Right cardiac atrium (tissue), 5 donors: ENCODE results near the gene GLRX3. TPM values are rescaled to one million over a fixed set of nuclear protein-coding genes. Genes with fewer than 3 reads are reported as not detected.

Experiments
- ATAC-seq, 2 donors: fragments of 200-7000 bp; cut with Tn5 transposase; one replicate each; pipeline versions ENCODE4 v1.8.0 to v1.9.1; 2020; ENCODE audit warnings: moderate library complexity in 2 of 2, mild to moderate bottlenecking in 1 of 2
- DNase-seq, 3 donors: peaks; one replicate each; pipeline ENCODE4 v3.0.0-alpha.2; 2020
- H3K27ac ChIP-seq: one replicate; pipeline ENCODE4 v1.5.1; 2013; ENCODE audit warnings: mild to moderate bottlenecking, low read length, control low read depth, moderate library complexity
- H3K27me3 ChIP-seq: one replicate; pipeline ENCODE4 v1.6.1; 2013; ENCODE audit not compliant: control insufficient read depth, insufficient read depth
- H3K4me1 ChIP-seq: one replicate; pipeline ENCODE4 v1.6.1; 2013; ENCODE audit warnings: low read length; ENCODE audit not compliant: control insufficient read depth, insufficient read depth
- H3K4me3 ChIP-seq: one replicate; pipeline ENCODE4 v1.5.1; 2013; ENCODE audit warnings: low read length, control low read depth
- H3K9me3 ChIP-seq: one replicate; pipeline ENCODE4 v1.6.1; 2013; ENCODE audit warnings: low read length; ENCODE audit not compliant: control insufficient read depth
- WGBS: extraction: QIAGEN DNeasy Blood & Tissue Kit; methylation state at CpG from one replicate; pipeline ENCODE4 v1.1.7; 2013; 5-methylcytosine and 5-hydroxymethylcytosine counted together
- intact Hi-C, 4 donors: fragments of 100-400 bp; cut with DNase I; formaldehyde crosslinking; loops; one replicate each; pipeline versions ENCODE4 v1.11.0 to v1.14.0; 2022 to 2023
- polyA plus RNA-seq: library from polyadenylated mRNA; stranded (reverse); fragments of 200-250 nt; gene quantifications from one replicate; pipeline ENCODE4 v1.2.3, GENCODE V29; 2013
- total RNA-seq, 4 donors: library from RNA; stranded (reverse); fragmentation: NEBNext Ultra II Directional; extraction: Animal tissue kit (Norgen Biotek cat#: 25700); gene quantifications; one replicate each; pipeline ENCODE4 v1.2.1, GENCODE V29; 2021
- donor health status: healthy with polysubstance abuse.
- donor health status: DM: no; HTN: yes; CAD: no.
- donor health status: DM: no; HTN: no; CAD: no.
- donor health status: DM: no; HTN: yes; CAD: no; lungs with severe emphysema.
- donor health status: DM: yes; HTN: yes; CAD: no.

Gene GLRX3
- total and polyA plus RNA-seq, 5 donors = 52.8 to 62.5 (median 58.9) TPM

- no peak for DNase-seq
- Histone ChIP-seq H3K9me3 (peaks cover 1% of the 10 kb centered on the region), H3K4me3 (no peak overlapping the region), H3K27ac (no peak overlapping the region), H3K4me1 (no peaks in the 10 kb centered on the region), H3K27me3 (no peaks in the 10 kb centered on the region)
- 88% methylated on average over 8 of the region's 8 CpGs for WGBS
- intact Hi-C loops = no loop called here
- ATAC-seq = no peak
Observed at GRCh38 chr10:130222381-130222780, 86.2 kb downstream of the GLRX3 start.

GRCh38 chr10:130224228-130224627 lies 88.0 kb downstream of the GLRX3 start:
- ATAC-seq = no peak
- intact Hi-C loops = no loop called here
- WGBS = 64% methylated on average over 4 of the region's 4 CpGs
- DNase-seq = no peak
- H3K4me1 ChIP-seq = no peaks in the 10 kb centered on the region
- no peaks in the 10 kb centered on the region for H3K27me3 ChIP-seq
- H3K4me3 ChIP-seq = no peak overlapping the region
- no peak overlapping the region for H3K27ac ChIP-seq
- peaks cover 1% of the 10 kb centered on the region for H3K9me3 ChIP-seq

- ATAC-seq = no peak
- WGBS = 86% methylated on average over 3 of the region's 3 CpGs
Observed at GRCh38 chr10:130226012-130226411, 89.8 kb downstream of the GLRX3 start.

GRCh38 chr10:130227883-130228282 lies 91.7 kb downstream of the GLRX3 start:
- Histone ChIP-seq H3K27ac (no peak overlapping the region), H3K4me3 (no peak overlapping the region), H3K27me3 (no peaks in the 10 kb centered on the region), H3K4me1 (no peaks in the 10 kb centered on the region), H3K9me3 (peaks cover 1% of the 10 kb centered on the region)
- ATAC-seq (no peak), DNase-seq (no peak)
- intact Hi-C loops = no loop called here
- 83% methylated on average over 2 of the region's 2 CpGs for WGBS

More at GRCh38 chr10:130226012-130226411, 89.8 kb downstream of the GLRX3 start:
- Histone ChIP-seq H3K27me3 (no peaks in the 10 kb centered on the region), H3K4me3 (no peak overlapping the region), H3K4me1 (no peaks in the 10 kb centered on the region), H3K27ac (no peak overlapping the region), H3K9me3 (peaks cover 1% of the 10 kb centered on the region)
- no peak for DNase-seq
- intact Hi-C loops = no loop called here

Other genes with a start within 250 kb of the GLRX3 start
- 1 to 10 TPM; 4.4 to 9.7 (median 7.7) TPM for gene EBF3, start 172.1 kb upstream of the GLRX3 start, total RNA-seq
- gene EBF3, start 172.1 kb upstream of the GLRX3 start, polyA plus RNA-seq = 8.5 TPM
- gene C10orf143, start 25.6 kb upstream of the GLRX3 start, total RNA-seq = 1 to 10 TPM; 1.7 to 2.8 (median 2.4) TPM
- 4.0 TPM for gene C10orf143, start 25.6 kb upstream of the GLRX3 start, polyA plus RNA-seq